Pericardium fibroblast (primary cell): ENCODE data around the gene KCNJ10. TPM values are rescaled to one million over a fixed set of nuclear protein-coding genes. Genes with fewer than 3 reads are reported as not detected.

Experiments used
- total RNA-seq: library from RNA; depleted of rRNA; stranded (reverse); fragments of >200 nt; gene quantifications from 2 replicates; pipeline ENCODE4 v1.2.3, GENCODE V29; 2015

KCNJ10 gene
- 0.12 TPM in 1 of 2 replicates, not detected in the other for total RNA-seq

GRCh38 chr1:160069460-160070231 is at the start of gene KCNJ10:
KCNJ10 (minus strand) TSS chr1:160070160; CDS start chr1:160042532, 27,628 bp downstream.

GRCh38 chr1:160115545-160116282 is 45.8 kb upstream of the KCNJ10 start, which contains the start of gene ATP1A2:
ATP1A2 (plus strand) TSS chr1:160115759; CDS start chr1:160115862, 103 bp downstream.

DNA sequence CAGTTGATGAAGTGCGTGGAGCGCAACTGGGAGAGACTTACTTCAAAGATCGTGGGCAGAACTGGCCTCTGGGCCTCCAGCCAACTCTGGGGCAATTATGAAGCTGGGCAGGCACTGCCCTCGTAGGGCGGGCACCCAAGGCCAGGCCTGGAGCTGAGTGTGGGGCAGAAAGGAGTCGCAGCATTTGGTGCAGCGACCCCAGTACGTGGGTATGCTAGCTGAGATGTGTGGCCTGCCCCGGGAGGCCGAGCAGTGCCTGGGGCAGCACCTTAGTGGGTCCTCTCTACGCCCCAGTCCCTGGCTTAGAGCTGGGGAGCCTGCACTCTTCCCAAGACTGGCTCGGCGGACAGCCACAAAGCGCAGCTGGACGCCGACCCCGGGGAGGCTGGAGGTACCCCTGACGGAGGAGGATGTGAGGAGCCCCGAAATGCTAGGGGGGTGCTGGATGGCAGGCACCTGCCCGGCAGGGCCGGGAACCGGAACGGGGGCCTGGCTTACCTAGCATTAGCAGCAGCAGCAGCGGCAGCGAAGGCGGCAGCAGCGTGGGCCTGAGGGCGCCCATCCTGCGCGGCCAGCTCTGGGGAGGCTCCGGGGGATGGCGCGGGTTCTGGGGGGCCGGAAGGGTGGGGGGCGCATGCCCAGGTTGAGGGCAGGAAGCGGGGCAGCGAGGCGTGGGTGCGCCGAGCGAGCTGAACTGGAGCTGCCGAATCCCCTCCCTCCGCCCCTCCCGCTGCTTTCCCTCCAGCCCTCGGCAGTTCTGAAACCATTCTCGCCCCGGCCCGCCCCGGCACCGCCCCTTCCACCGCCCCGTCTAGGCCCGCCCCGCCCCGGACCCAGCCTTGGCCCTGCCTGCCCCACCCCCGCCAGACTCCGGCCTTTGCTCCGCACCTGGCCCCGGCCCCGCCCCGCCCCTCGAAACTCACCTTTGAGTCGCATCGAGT is 28.2 kb upstream of the KCNJ10 start, which contains the start of gene IGSF8:
Gene IGSF8, minus strand, starts transcription at position 709 of the 941 bp plus-strand sequence. Its CDS starts 147 bp downstream, at position 562.

GRCh38 chr1:160081261-160081936 is 11.4 kb upstream of the KCNJ10 start, which contains the start of gene KCNJ9:
KCNJ9 (plus strand) TSS chr1:160081538; CDS start chr1:160084031, 2,493 bp downstream.

GRCh38 chr1:160031365-160032164 is 38.4 kb downstream of the KCNJ10 start, which contains the start of gene PIGM:
PIGM (minus strand) TSS chr1:160031990; CDS start chr1:160031739, 251 bp downstream.

GRCh38 chr1:159953536-159954515 is 116.1 kb downstream of the KCNJ10 start, which contains the start of gene SLAMF9:
SLAMF9 (minus strand) TSS chr1:159954237; CDS start chr1:159954137, 100 bp downstream.

Other genes starting within 250 kb of the KCNJ10 start
- 0.09 and 1.5 TPM in 2 replicates for gene SLAMF8, start 243.3 kb downstream of the KCNJ10 start, total RNA-seq
- gene VSIG8, start 207.5 kb downstream of the KCNJ10 start, total RNA-seq, result 0.12 TPM in 1 of 2 replicates, not detected in the other
- gene CFAP45, start 170.0 kb downstream of the KCNJ10 start, total RNA-seq, result 0.12 TPM in 1 of 2 replicates, not detected in the other
- gene TAGLN2, start 144.7 kb downstream of the KCNJ10 start, total RNA-seq, result 251 and 454 TPM in 2 replicates
- gene IGSF9, start 124.5 kb downstream of the KCNJ10 start, total RNA-seq, result 0.09 and 2.0 TPM in 2 replicates
- gene SLAMF9, start 115.9 kb downstream of the KCNJ10 start, total RNA-seq, result not detected in 2 replicates
- 2.3 TPM in 2 replicates for gene PIGM, start 38.2 kb downstream of the KCNJ10 start, total RNA-seq
- 0.60 TPM in 1 of 2 replicates, not detected in the other for gene KCNJ9, start 11.4 kb upstream of the KCNJ10 start, total RNA-seq
- 11.2 and 15.9 TPM in 2 replicates for gene IGSF8, start 28.5 kb upstream of the KCNJ10 start, total RNA-seq
- 1.2 and 1.8 TPM in 2 replicates for gene ATP1A2, start 45.6 kb upstream of the KCNJ10 start, total RNA-seq
- not detected in 2 replicates for gene ATP1A4, start 81.4 kb upstream of the KCNJ10 start, total RNA-seq
- not detected in 2 replicates for gene CASQ1, start 120.4 kb upstream of the KCNJ10 start, total RNA-seq
- gene PEA15, start 135.2 kb upstream of the KCNJ10 start, total RNA-seq, result 70.1 and 149 TPM in 2 replicates
- 48.1 and 54.1 TPM in 2 replicates for gene DCAF8, start 192.4 kb upstream of the KCNJ10 start, total RNA-seq
- 31.9 and 48.5 TPM in 2 replicates for gene PEX19, start 215.0 kb upstream of the KCNJ10 start, total RNA-seq